GM12892 (cell line): ENCODE results near the gene MAN2A2.

ENCODE experiments used
- POLR2A ChIP-seq: IDR thresholded peaks from 2 replicates; pipeline ENCODE4 v1.6.1; 2011; ENCODE audit warnings: low read depth, low read length, control low read depth
- TAF1 ChIP-seq: IDR thresholded peaks from 2 replicates; pipeline ENCODE4 v1.6.1; 2011; ENCODE audit warnings: low read depth, mild to moderate bottlenecking, control low read depth, low read length, borderline replicate concordance

GRCh38 chr15:90863987-90864386 is 39.1 kb upstream of the MAN2A2 start:
- no peak for TF ChIP-seq TAF1
- no peak for TF ChIP-seq POLR2A
